Stomach smooth muscle (tissue), 2 donors: ENCODE results near the gene NRF1.
"Not testable (repeated sequence)": the region's sequence is repeated elsewhere in the genome, so short reads cannot be mapped to it uniquely, and the experiment has no call there.

Experiments
- H3K27ac ChIP-seq: one replicate; pipeline ENCODE4 v1.7.0; 2013; ENCODE audit warnings: mild to moderate bottlenecking, low read length, inconsistent platforms
- H3K27me3 ChIP-seq, 2 donors: one replicate each; pipeline ENCODE4 v1.7.0; 2013; ENCODE audit warnings: low read length in 2 of 2; ENCODE audit not compliant: insufficient read depth in 2 of 2, control insufficient read depth in 1 of 2
- H3K36me3 ChIP-seq, 2 donors: one replicate each; pipeline ENCODE4 v1.7.0; 2013; ENCODE audit warnings: low read length in 2 of 2; ENCODE audit not compliant: control insufficient read depth in 2 of 2, insufficient read depth in 2 of 2
- H3K4me1 ChIP-seq: one replicate; pipeline ENCODE4 v1.7.0; 2013; ENCODE audit warnings: low read length; ENCODE audit not compliant: control insufficient read depth, insufficient read depth
- H3K4me3 ChIP-seq, 2 donors: one replicate each; pipeline ENCODE4 v1.7.0; 2013; ENCODE audit warnings: low read length in 2 of 2
- H3K9ac ChIP-seq, 2 donors: one replicate each; pipeline ENCODE4 v1.7.0; 2013; ENCODE audit warnings: low read length in 2 of 2, mild to moderate bottlenecking in 1 of 2
- H3K9me3 ChIP-seq, 2 donors: one replicate each; pipeline ENCODE4 v1.7.0; 2013; ENCODE audit warnings: low read length in 2 of 2; ENCODE audit not compliant: control insufficient read depth in 2 of 2
- donor health status: healthy.
- donor health status: Pancreatic carcinoma.

Gene NRF1

DNA sequence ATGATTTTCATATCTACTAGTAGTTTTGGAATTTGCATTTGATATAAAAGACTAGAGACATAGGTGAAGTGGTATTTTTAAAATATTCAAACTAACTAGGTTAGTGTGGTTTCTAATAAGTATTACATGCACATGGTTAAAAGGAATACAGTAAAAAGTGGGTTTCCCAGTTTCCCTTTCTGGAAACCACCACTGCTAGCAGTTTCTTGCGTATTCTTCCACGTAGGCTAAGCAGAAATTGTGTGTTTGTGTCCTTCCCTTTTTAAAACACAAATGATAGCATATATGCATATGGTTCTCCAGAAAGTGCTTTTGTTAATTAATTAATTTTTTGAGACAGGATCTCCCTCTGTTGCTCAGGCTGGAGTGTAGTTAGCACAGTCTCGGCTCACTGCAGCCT lies 15.4 kb downstream of the NRF1 start:
- no peak overlapping the region for H3K4me3 ChIP-seq
- H3K27me3 ChIP-seq, result no peaks in the 10 kb centered on the region
- no peaks in the 10 kb centered on the region for H3K9me3 ChIP-seq
- H3K36me3 ChIP-seq, result no peaks in the 10 kb centered on the region
- no peaks in the 10 kb centered on the region for H3K4me1 ChIP-seq
- no peak overlapping the region for H3K27ac ChIP-seq
- H3K9ac ChIP-seq, result no peak overlapping the region

DNA sequence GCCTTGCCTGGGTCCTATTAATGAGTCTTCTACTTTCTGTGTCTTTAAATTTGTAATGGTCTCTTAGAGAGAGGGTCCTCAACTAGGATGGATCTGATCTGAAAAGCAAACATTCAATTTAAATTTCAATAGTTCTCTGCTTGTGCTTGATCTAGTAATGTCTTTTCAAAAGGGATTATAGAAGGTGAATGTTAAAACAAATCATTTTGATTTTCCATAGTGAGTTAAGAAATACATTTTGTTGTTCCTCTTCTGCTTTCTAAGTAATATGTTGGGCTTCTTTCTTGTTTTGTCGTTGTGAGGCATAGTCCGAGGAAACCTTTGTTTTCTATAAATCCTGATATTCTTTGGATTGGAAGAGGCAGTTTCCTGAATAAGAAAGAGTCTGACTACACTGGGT lies 18.8 kb downstream of the NRF1 start:
- Histone ChIP-seq H3K36me3 (no peaks in the 10 kb centered on the region), H3K9me3 (no peaks in the 10 kb centered on the region), H3K4me1 (no peaks in the 10 kb centered on the region), H3K27ac (no peak overlapping the region), H3K27me3 (no peaks in the 10 kb centered on the region), H3K4me3 (no peak overlapping the region), H3K9ac (no peak overlapping the region)

- Histone ChIP-seq H3K36me3 (no peaks in the 10 kb centered on the region), H3K9ac (no peak overlapping the region), H3K4me1 (no peaks in the 10 kb centered on the region), H3K4me3 (no peak overlapping the region), H3K27me3 (no peaks in the 10 kb centered on the region), H3K27ac (no peak overlapping the region), H3K9me3 (no peaks in the 10 kb centered on the region)
Measured at GRCh38 chr7:129634361-129635034, 23.0 kb downstream of the NRF1 start.

DNA sequence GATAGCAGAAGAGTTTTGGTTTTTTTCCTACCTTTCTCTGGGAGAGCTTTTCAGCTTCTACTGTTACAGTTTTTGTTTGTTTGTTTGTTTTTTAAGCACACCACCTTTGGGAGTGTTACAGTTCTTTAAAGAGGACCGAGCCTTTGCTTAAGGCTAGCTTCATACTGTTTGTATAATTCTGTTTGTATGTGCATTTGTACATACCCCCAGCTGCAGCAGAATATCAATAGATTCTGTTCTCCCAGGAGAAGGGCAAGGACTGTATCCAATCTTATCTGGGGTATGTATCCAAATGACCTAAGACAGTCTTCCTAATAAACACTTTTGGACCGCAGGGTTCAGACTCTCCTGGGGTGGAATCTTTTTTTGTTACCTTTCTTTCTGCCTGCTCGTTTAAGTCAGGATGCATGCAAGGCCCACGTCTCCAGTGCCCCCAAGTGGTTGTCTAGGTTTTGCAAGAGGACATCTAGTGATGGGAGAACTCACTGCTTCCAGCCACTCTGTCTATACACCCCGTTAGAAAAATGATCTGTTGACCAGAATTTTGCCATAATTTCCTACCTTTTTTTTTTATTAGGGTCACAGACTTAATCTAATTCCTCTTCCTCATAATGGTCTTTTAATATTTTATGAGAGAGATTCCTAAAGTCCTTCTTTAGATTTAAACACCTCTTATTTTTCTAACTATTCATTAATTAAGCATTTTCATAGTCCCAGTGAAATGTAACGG lies 23.9 kb downstream of the NRF1 start:
- no peak overlapping the region for H3K27ac ChIP-seq
- H3K27me3 ChIP-seq, result no peaks in the 10 kb centered on the region
- no peaks in the 10 kb centered on the region for H3K36me3 ChIP-seq
- no peak overlapping the region for H3K4me3 ChIP-seq
- H3K4me1 ChIP-seq, result no peaks in the 10 kb centered on the region
- no peak overlapping the region for H3K9ac ChIP-seq
- no peaks in the 10 kb centered on the region for H3K9me3 ChIP-seq

DNA sequence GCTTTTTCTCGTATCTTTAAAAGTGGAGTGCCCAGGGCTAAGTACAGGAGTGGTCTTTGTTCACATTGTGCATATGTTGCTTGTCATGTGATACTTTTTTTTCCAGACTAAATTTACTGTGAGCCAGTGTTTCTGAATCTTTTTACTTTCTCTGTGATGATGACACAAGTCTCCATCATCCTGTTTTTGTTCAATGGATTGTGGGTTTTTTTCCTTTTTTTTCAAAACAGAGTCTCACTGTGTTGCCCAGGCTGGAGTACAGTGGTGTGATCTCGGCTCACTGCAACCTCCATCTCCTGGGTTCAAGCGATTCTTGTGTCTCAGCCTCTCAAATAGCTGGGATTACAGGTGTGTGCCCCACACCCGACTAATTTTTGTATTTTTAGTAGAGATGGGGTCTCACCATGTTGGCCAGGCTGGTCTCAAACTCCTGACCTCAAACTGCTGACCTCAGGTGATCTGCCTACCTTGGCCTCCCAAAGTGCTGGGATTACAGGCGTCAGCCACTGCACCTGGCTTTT lies 24.6 kb downstream of the NRF1 start:
- not testable (repeated sequence) for H3K4me3 ChIP-seq, H3K9ac ChIP-seq, H3K27me3 ChIP-seq, H3K4me1 ChIP-seq, H3K27ac ChIP-seq, H3K36me3 ChIP-seq, H3K9me3 ChIP-seq

GRCh38 chr7:129636641-129637040 lies 25.1 kb downstream of the NRF1 start:
- H3K4me1 ChIP-seq, result no peaks in the 10 kb centered on the region
- H3K36me3 ChIP-seq, result no peaks in the 10 kb centered on the region

DNA sequence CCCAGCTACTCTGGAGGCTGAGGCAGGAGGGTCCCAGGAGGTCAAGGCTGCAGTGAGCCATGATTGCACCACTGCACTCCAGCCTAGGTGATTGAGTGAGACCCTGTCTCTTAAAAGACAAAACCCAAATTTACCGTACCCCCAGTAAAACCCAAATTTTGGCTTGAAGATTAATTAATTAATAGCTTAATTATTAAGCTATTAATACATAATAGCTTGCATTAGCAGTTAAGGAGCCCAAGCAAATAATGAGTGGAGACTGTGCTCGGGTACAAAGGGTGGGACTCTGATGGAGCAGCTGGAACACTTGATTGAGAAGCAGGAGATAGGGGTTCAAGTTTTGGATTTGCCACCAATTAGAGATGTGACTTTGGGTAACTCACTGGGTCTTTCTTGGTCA lies 28.9 kb downstream of the NRF1 start:
- Histone ChIP-seq H3K27ac (no peak overlapping the region), H3K9ac (no peak overlapping the region), H3K4me1 (peaks cover 5% of the 10 kb centered on the region), H3K4me3 (no peak overlapping the region), H3K9me3 (no peaks in the 10 kb centered on the region), H3K27me3 (no peaks in the 10 kb centered on the region), H3K36me3 (no peaks in the 10 kb centered on the region)

More at GRCh38 chr7:129636641-129637040, 25.1 kb downstream of the NRF1 start:
- no peak overlapping the region for H3K9ac ChIP-seq
- H3K9me3 ChIP-seq, result no peaks in the 10 kb centered on the region
- no peak overlapping the region for H3K4me3 ChIP-seq
- no peaks in the 10 kb centered on the region for H3K27me3 ChIP-seq
- H3K27ac ChIP-seq, result no peak overlapping the region

DNA sequence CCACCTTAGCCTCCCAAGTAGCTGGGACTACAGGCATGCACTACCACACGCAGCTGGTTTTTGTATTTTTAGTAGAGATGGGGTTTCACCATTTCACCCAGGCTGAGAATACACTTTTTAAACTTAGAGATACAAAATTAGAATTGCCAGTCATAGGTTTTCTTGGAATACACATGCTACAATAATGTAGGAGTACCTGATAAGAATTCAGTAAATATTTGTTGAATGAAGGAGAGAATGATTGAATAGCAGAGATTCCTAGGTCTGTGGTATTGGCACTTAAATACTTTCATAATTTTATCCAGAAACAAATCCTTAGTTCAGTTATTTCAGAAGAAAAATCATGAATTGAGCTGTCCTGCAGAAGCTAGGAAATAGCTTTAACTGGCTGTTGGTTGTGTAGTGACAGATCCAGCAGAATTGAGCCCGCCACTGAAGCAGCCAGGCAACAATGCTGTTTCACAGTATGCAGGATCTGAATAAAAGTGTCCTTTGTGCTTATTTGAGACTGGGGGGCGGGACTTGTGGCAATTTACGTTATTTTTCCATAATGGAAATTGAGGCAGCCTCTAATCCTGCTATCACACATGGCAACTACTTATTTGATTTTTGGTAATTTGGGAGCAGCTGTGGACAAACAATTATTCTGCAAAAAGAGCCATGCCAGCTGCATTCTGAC lies 31.5 kb downstream of the NRF1 start:
- no peak overlapping the region for H3K27ac ChIP-seq
- H3K4me3 ChIP-seq, result no peak overlapping the region
- H3K9me3 ChIP-seq, result no peaks in the 10 kb centered on the region
- H3K36me3 ChIP-seq, result no peaks in the 10 kb centered on the region
- H3K4me1 ChIP-seq, result peaks cover 5% of the 10 kb centered on the region
- H3K9ac ChIP-seq, result no peak overlapping the region
- no peaks in the 10 kb centered on the region for H3K27me3 ChIP-seq

- Histone ChIP-seq H3K27me3 (no peaks in the 10 kb centered on the region), H3K9me3 (no peaks in the 10 kb centered on the region), H3K9ac (no peak overlapping the region), H3K4me1 (peaks cover 5% of the 10 kb centered on the region), H3K27ac (no peak overlapping the region), H3K4me3 (no peak overlapping the region), H3K36me3 (no peaks in the 10 kb centered on the region)
Measured at GRCh38 chr7:129643550-129644170, 32.1 kb downstream of the NRF1 start.

- no peak overlapping the region for H3K4me3 ChIP-seq
- H3K27me3 ChIP-seq, result no peaks in the 10 kb centered on the region
- no peak overlapping the region for H3K9ac ChIP-seq
- no peak overlapping the region for H3K27ac ChIP-seq
- H3K36me3 ChIP-seq, result no peaks in the 10 kb centered on the region
- H3K4me1 ChIP-seq, result peaks cover 5% of the 10 kb centered on the region
- no peaks in the 10 kb centered on the region for H3K9me3 ChIP-seq
Measured at GRCh38 chr7:129644634-129645230, 33.2 kb downstream of the NRF1 start.
